ENCODE data around the gene MICU1. TPM values are rescaled to one million over a fixed set of nuclear protein-coding genes. Genes with fewer than 3 reads are reported as not detected.

Gene MICU1
- total and polyA plus RNA-seq, 2 experiments from 2014 or later, result 27.5 to 52.3 TPM

Small RNA genes within 50 kb of the gene (small RNA-seq; reads per million reads assigned to genes)
- gene AL513185.2 (ENCODE audit: low replicate concordance), result not detected
- not detected for gene HMGN2P34 (ENCODE audit: low replicate concordance)
- gene RF00019 (ENCODE audit: low replicate concordance), result not detected
- not detected for gene RN7SL840P (ENCODE audit: low replicate concordance)
- gene RNU6-805P (ENCODE audit: low replicate concordance), result not detected

Other genes with a start within 250 kb of the MICU1 start
- 54.6 and 68.2 TPM in 2 replicates for gene MCU, start 66.1 kb upstream of the MICU1 start, total RNA-seq (2014; rRNA removed; shearing (Covaris generic))
- gene MCU, start 66.1 kb upstream of the MICU1 start, polyA plus RNA-seq (2016; fragmentation: Nextera tagmentation; extraction: Ambion mirVana), result 40.1 and 41.8 TPM in 2 replicates

All from GM23338 (cell line).